RWPE2 (cell line): ENCODE results near the gene RNF39.

Experiments used
- ATAC-seq: fragments of 200-7000 bp; cut with Tn5 transposase; 3 replicates; pipeline ENCODE4 v1.9.1; 2021; ENCODE audit warnings: low read depth
- DNase-seq: peaks from one replicate; pipeline ENCODE4 v3.0.0-alpha.2; 2020; ENCODE audit warnings: low spot score
- H3K27ac ChIP-seq: fragments of 450-650 bp; 2 replicates; pipeline ENCODE4 v1.5.1; 2017; ENCODE audit warnings: mild to moderate bottlenecking; ENCODE audit not compliant: poor library complexity, severe bottlenecking
- H3K27me3 ChIP-seq: fragments of 250-450 bp; sonication (Bioruptor Pico); 2 replicates; pipeline ENCODE4 v1.5.1; 2021; ENCODE audit warnings: mild to moderate bottlenecking, moderate library complexity; ENCODE audit not compliant: insufficient read depth, poor library complexity, severe bottlenecking
- H3K36me3 ChIP-seq: fragments of 250-450 bp; sonication (Bioruptor Pico); 2 replicates; pipeline ENCODE4 v1.5.1; 2020; ENCODE audit warnings: low read depth, mild to moderate bottlenecking, moderate library complexity
- H3K4me1 ChIP-seq: fragments of 250-450 bp; sonication (Bioruptor Pico); 2 replicates; pipeline ENCODE4 v1.5.1; 2021; ENCODE audit warnings: mild to moderate bottlenecking, moderate library complexity; ENCODE audit not compliant: insufficient read depth, poor library complexity, severe bottlenecking
- H3K4me3 ChIP-seq: fragments of 250-450 bp; sonication (Bioruptor Pico); 2 replicates; pipeline ENCODE4 v1.5.1; 2021; ENCODE audit warnings: mild to moderate bottlenecking, moderate library complexity; ENCODE audit not compliant: severe bottlenecking
- H3K9me3 ChIP-seq: fragments of 250-450 bp; sonication (Bioruptor Pico); 2 replicates; pipeline ENCODE4 v1.5.1; 2021; ENCODE audit warnings: mild to moderate bottlenecking, moderate library complexity; ENCODE audit not compliant: severe bottlenecking
- TF ChIP-seq, protein P1 (sequence below): fragments of 450-650 bp; IDR thresholded peaks from one replicate; pipeline ENCODE4 v1.5.1; 2017; ENCODE audit warnings: mild to moderate bottlenecking, moderate library complexity; ENCODE audit not compliant: poor library complexity, severe bottlenecking

The RNF39 gene

GRCh38 chr6:30020626-30021025 is 54.9 kb downstream of the RNF39 start:
- ATAC-seq: no peak
- Histone ChIP-seq H3K27ac (no peak overlapping the region), H3K36me3 (no peaks in the 10 kb centered on the region), H3K4me3 (no peak overlapping the region), H3K27me3 (no peaks in the 10 kb centered on the region), H3K9me3 (no peaks in the 10 kb centered on the region), H3K4me1 (no peaks in the 10 kb centered on the region)
- DNase-seq: no peak
- TF ChIP-seq, protein P1, sequence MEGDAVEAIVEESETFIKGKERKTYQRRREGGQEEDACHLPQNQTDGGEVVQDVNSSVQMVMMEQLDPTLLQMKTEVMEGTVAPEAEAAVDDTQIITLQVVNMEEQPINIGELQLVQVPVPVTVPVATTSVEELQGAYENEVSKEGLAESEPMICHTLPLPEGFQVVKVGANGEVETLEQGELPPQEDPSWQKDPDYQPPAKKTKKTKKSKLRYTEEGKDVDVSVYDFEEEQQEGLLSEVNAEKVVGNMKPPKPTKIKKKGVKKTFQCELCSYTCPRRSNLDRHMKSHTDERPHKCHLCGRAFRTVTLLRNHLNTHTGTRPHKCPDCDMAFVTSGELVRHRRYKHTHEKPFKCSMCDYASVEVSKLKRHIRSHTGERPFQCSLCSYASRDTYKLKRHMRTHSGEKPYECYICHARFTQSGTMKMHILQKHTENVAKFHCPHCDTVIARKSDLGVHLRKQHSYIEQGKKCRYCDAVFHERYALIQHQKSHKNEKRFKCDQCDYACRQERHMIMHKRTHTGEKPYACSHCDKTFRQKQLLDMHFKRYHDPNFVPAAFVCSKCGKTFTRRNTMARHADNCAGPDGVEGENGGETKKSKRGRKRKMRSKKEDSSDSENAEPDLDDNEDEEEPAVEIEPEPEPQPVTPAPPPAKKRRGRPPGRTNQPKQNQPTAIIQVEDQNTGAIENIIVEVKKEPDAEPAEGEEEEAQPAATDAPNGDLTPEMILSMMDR: no peak
